ENCODE measurements around the gene ATXN7. TPM values are rescaled to one million over a fixed set of nuclear protein-coding genes. Genes with fewer than 3 reads are reported as not detected.

ATXN7 gene
- total and polyA plus RNA-seq, 2 donors (not counting 1 experiment from before 2014, with no cell fraction given), result 6.3 to 11.1 TPM

GRCh38 chr3:63972987-63973386 lies 109.3 kb downstream of the ATXN7 start:
- Histone ChIP-seq H4K20me1 (ENCODE audit: control insufficient read depth, extremely low read depth, insufficient read depth, low read length) (no peaks in the 10 kb centered on the region), H3K4me3 (replicated peaks in 1 of 4; ENCODE audit: control extremely low read depth in 1 of 4, insufficient read depth in 1 of 4, low read depth in 3 of 4, low read length in 4 of 4) (no peak overlapping the region), H3K9ac (ENCODE audit: insufficient read depth, low read length) (peak overlapping the region; percentile 9), H3K9me3 (ENCODE audit: control insufficient read depth, insufficient read depth, low read depth, low read length) (no peaks in the 10 kb centered on the region), H3K4me2 (ENCODE audit: extremely low read depth, insufficient read depth, low read length) (no peak overlapping the region), H3K4me1 (ENCODE audit: control insufficient read depth, extremely low read depth, insufficient read depth, low read length) (peaks cover 43% of the 10 kb centered on the region), H3K79me2 (ENCODE audit: control insufficient read depth, insufficient read depth, low read length) (peaks cover 50% of the 10 kb centered on the region), H3K36me3 (ENCODE audit: control insufficient read depth, insufficient read depth, low read length) (no peaks in the 10 kb centered on the region), H3K27me3 (ENCODE audit: control insufficient read depth, insufficient read depth, low read length) (no peaks in the 10 kb centered on the region), H3K27ac (ENCODE audit: insufficient read depth, low read length) (peak overlapping the region; percentile 0), H2AFZ (ENCODE audit: low read length) (no peak overlapping the region)
- DNase-seq (ENCODE audit: low read depth in 2 of 2), result no peak
- TF ChIP-seq EZH2 (IDR thresholded peaks at IDR 0.05; ENCODE audit: low read length, missing control alignments), result no peak
- no peak for TF ChIP-seq CTCF (conservative IDR thresholded peaks at IDR 0.05 in 1 of 2, IDR thresholded peaks at IDR 0.05 in 1 of 2; ENCODE audit: low read depth in 1 of 2, low read length in 2 of 2)

- Histone ChIP-seq H3K27ac (ENCODE audit: insufficient read depth, low read length) (no peak overlapping the region), H3K4me2 (ENCODE audit: extremely low read depth, insufficient read depth, low read length) (no peak overlapping the region), H3K4me1 (ENCODE audit: control insufficient read depth, extremely low read depth, insufficient read depth, low read length) (peaks cover 39% of the 10 kb centered on the region), H3K9ac (ENCODE audit: insufficient read depth, low read length) (no peak overlapping the region), H3K79me2 (ENCODE audit: control insufficient read depth, insufficient read depth, low read length) (peaks cover 51% of the 10 kb centered on the region), H3K4me3 (replicated peaks in 1 of 4; ENCODE audit: control extremely low read depth in 1 of 4, insufficient read depth in 1 of 4, low read depth in 3 of 4, low read length in 4 of 4) (no peak overlapping the region), H3K36me3 (ENCODE audit: control insufficient read depth, insufficient read depth, low read length) (no peaks in the 10 kb centered on the region), H2AFZ (ENCODE audit: low read length) (no peak overlapping the region), H3K9me3 (ENCODE audit: control insufficient read depth, insufficient read depth, low read depth, low read length) (no peaks in the 10 kb centered on the region), H3K27me3 (ENCODE audit: control insufficient read depth, insufficient read depth, low read length) (no peaks in the 10 kb centered on the region), H4K20me1 (ENCODE audit: control insufficient read depth, extremely low read depth, insufficient read depth, low read length) (no peaks in the 10 kb centered on the region)
- no peak for TF ChIP-seq EZH2 (IDR thresholded peaks at IDR 0.05; ENCODE audit: low read length, missing control alignments)
- TF ChIP-seq CTCF (conservative IDR thresholded peaks at IDR 0.05 in 1 of 2, IDR thresholded peaks at IDR 0.05 in 1 of 2; ENCODE audit: low read depth in 1 of 2, low read length in 2 of 2), result no peak
- no peak for DNase-seq (ENCODE audit: low read depth in 2 of 2)
Observed at GRCh38 chr3:63973406-63973805, 109.7 kb downstream of the ATXN7 start.

- H3K4me1 ChIP-seq (ENCODE audit: control insufficient read depth, extremely low read depth, insufficient read depth, low read length), result peaks cover 34% of the 10 kb centered on the region
Observed at GRCh38 chr3:63974451-63974850, 110.8 kb downstream of the ATXN7 start.

More at GRCh38 chr3:63974451-63974850, 110.8 kb downstream of the ATXN7 start:
- Histone ChIP-seq H3K4me3 (replicated peaks in 1 of 4; ENCODE audit: control extremely low read depth in 1 of 4, insufficient read depth in 1 of 4, low read depth in 3 of 4, low read length in 4 of 4) (no peak overlapping the region), H3K79me2 (ENCODE audit: control insufficient read depth, insufficient read depth, low read length) (peaks cover 51% of the 10 kb centered on the region), H3K4me2 (ENCODE audit: extremely low read depth, insufficient read depth, low read length) (no peak overlapping the region), H3K9ac (ENCODE audit: insufficient read depth, low read length) (no peak overlapping the region), H3K9me3 (ENCODE audit: control insufficient read depth, insufficient read depth, low read depth, low read length) (no peaks in the 10 kb centered on the region), H4K20me1 (ENCODE audit: control insufficient read depth, extremely low read depth, insufficient read depth, low read length) (no peaks in the 10 kb centered on the region), H3K27ac (ENCODE audit: insufficient read depth, low read length) (no peak overlapping the region), H2AFZ (ENCODE audit: low read length) (no peak overlapping the region), H3K27me3 (ENCODE audit: control insufficient read depth, insufficient read depth, low read length) (no peaks in the 10 kb centered on the region), H3K36me3 (ENCODE audit: control insufficient read depth, insufficient read depth, low read length) (no peaks in the 10 kb centered on the region)
- DNase-seq (ENCODE audit: low read depth in 2 of 2), result no peak
- TF ChIP-seq EZH2 (IDR thresholded peaks at IDR 0.05; ENCODE audit: low read length, missing control alignments) (no peak), CTCF (conservative IDR thresholded peaks at IDR 0.05 in 1 of 2, IDR thresholded peaks at IDR 0.05 in 1 of 2; ENCODE audit: low read depth in 1 of 2, low read length in 2 of 2) (no peak)

All from fibroblast of lung (primary cell).